Uterine smooth muscle cell (primary cell): ENCODE results near the gene TLCD4. TPM values are rescaled to one million over a fixed set of nuclear protein-coding genes. Genes with fewer than 3 reads are reported as not detected.

ENCODE experiments used
- total RNA-seq: library from RNA; depleted of rRNA; stranded (reverse); fragments of >200 nt; gene quantifications from 2 replicates; pipeline ENCODE4 v1.2.3, GENCODE V29; 2014

TLCD4 gene, protein sequence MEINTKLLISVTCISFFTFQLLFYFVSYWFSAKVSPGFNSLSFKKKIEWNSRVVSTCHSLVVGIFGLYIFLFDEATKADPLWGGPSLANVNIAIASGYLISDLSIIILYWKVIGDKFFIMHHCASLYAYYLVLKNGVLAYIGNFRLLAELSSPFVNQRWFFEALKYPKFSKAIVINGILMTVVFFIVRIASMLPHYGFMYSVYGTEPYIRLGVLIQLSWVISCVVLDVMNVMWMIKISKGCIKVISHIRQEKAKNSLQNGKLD
- total RNA-seq: 0.75 and 0.77 TPM in 2 replicates

DNA sequence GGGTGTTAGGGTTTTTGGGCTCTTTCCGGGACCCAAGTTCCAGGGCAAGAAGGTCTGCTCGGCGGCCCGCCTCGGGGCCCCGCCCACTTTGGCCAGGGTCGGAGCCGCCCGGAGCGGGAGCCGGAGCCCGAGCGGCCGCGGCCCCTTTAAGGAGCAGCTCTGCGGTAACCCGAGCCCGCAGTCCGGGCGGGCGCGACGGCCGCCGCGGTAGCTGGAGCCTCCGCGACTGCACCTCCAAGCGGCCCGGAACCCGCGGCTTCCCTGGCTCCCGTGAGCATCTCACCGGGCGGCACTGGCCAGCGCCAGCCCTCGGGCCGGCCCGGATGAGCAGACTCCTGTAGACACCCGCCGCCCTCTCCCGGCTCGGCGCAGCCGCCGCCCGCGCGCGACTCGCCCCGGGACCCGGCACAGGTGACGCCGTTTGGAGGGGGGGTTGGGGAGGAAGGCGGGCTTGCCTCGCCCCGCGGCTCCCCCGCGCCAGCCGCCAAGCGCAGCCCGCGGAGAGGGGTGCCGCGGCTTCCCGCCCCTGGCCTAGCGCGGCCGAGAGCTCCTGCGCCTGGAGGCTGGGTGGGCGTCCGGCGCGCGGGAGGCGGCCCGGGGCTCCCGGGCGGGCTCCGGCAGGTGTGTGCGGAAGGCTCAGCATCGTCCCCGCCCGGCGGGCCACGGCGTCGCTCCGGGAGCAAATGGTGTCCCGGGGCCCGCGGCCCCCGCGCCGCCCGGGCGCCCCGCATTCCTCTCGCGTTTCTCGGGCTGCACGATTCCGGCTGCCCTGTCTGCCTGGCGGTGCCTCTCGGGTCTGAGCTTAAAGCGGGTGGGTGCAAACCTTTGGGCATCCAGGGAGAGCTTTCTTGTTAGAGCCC, at the start of gene TLCD4:
TLCD4 (plus strand) TSS at position 149 of the 860 bp plus-strand sequence. CDS start 26,547 bp downstream, outside the sequence.

DNA sequence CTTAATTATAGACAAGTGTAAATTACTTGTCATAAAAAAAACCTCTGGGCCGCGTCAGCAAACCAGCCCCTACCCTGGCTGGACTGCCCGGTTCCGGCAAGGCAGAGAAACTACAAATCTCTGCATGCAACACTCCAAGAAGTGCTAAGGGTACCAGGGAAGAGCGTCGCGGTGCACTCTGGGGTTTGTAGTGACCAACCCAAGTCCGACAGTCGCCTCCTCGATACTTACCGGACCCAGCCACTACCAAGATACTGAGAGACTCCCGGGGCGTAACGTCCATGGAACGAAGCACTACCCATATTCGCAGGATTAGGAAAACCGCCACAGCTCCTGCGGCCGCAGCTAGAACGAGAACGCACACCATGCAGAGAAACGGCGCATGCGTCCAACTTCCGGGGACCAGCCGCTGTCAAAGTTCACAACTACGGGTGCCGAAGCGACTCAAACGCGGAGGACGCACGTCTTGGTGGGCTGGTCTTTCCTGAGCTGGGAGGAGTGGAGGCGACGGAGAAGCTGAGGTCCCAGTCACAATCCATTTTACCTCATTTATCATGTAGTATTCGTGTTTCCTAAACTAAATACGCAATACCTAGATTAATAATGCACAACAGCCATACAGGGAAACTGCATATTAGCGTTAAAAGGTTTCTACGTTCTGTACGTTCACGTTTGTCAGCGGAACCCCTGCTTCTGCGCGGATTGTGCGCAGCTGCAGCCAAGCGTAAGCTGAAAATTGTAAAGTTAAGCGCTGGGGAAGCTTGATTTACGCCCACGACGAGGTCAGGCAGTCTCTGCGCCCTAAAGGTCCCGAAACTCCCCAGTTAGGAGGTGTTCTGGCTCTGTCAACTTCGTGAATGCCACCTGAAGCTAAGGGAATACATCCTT, 44.4 kb upstream of the TLCD4 start, which contains the start of gene ALG14:
ALG14 (minus strand) TSS at position 420 of the 888 bp plus-strand sequence; CDS start at position 367, 53 bp downstream.

Other genes with a start within 250 kb of the TLCD4 start
- 266 and 337 TPM in 2 replicates for gene CNN3, start 190.2 kb upstream of the TLCD4 start, total RNA-seq
- 2.9 TPM in 2 replicates for gene ALG14, start 44.4 kb upstream of the TLCD4 start, total RNA-seq
- 12.0 and 14.5 TPM in 2 replicates for gene RWDD3, start 116.9 kb downstream of the TLCD4 start, total RNA-seq